GM23248 (cell line): ENCODE measurements around the gene DIDO1. TPM values are rescaled to one million over a fixed set of nuclear protein-coding genes. Genes with fewer than 3 reads are reported as not detected.

Experiments used
- DNase-seq: peaks from one replicate; pipeline ENCODE4 v3.0.0-alpha.2; 2015
- H2AFZ ChIP-seq: fragments of 200-600 bp; sonication (generic); 2 replicates; pipeline ENCODE4 v1.6.1; 2016; ENCODE audit warnings: antibody characterized with exemption
- H3F3A ChIP-seq: fragments of 200-600 bp; sonication (generic); 2 replicates; pipeline ENCODE4 v1.6.1; 2016; ENCODE audit warnings: mild to moderate bottlenecking, antibody characterized with exemption, mixed run types; ENCODE audit not compliant: insufficient read depth
- H3K27ac ChIP-seq: fragments of 200-600 bp; sonication (generic); 2 replicates; pipeline ENCODE4 v1.5.1; 2016; ENCODE audit warnings: mild to moderate bottlenecking
- H3K27me3 ChIP-seq: fragments of 200-600 bp; sonication (generic); replicated peaks from 2 replicates; pipeline ENCODE4 v1.6.1; 2016; ENCODE audit warnings: mild to moderate bottlenecking; ENCODE audit not compliant: insufficient read depth
- H3K36me3 ChIP-seq: fragments of 200-600 bp; sonication (generic); 2 replicates; pipeline ENCODE4 v1.6.1; 2016; ENCODE audit warnings: low read depth, mild to moderate bottlenecking
- H3K4me1 ChIP-seq: fragments of 200-600 bp; sonication (generic); 2 replicates; pipeline ENCODE4 v1.6.1; 2016; ENCODE audit warnings: mild to moderate bottlenecking; ENCODE audit not compliant: insufficient read depth
- H3K4me2 ChIP-seq: fragments of 200-600 bp; sonication (generic); one replicate; pipeline ENCODE4 v1.6.1; 2016; ENCODE audit warnings: mild to moderate bottlenecking; ENCODE audit not compliant: unreplicated experiment
- H3K4me3 ChIP-seq: fragments of 200-600 bp; sonication (generic); 2 replicates; pipeline ENCODE4 v1.5.1; 2016; ENCODE audit warnings: mild to moderate bottlenecking
- H3K79me2 ChIP-seq: fragments of 200-600 bp; sonication (generic); 2 replicates; pipeline ENCODE4 v1.6.1; 2016; ENCODE audit warnings: mild to moderate bottlenecking; ENCODE audit not compliant: insufficient read depth
- H3K9ac ChIP-seq: fragments of 200-600 bp; sonication (generic); 2 replicates; pipeline ENCODE4 v1.6.1; 2016; ENCODE audit warnings: mild to moderate bottlenecking
- H3K9me2 ChIP-seq: fragments of 200-600 bp; sonication (generic); 2 replicates; pipeline ENCODE4 v1.6.1; 2016; ENCODE audit warnings: mixed run types, mild to moderate bottlenecking, moderate library complexity; ENCODE audit not compliant: insufficient read depth
- H3K9me3 ChIP-seq: fragments of 200-600 bp; sonication (generic); one replicate; pipeline ENCODE4 v1.6.1; 2017; ENCODE audit warnings: low read depth
- H4K20me1 ChIP-seq: fragments of 200-600 bp; sonication (generic); 2 replicates; pipeline ENCODE4 v1.6.0; 2016; ENCODE audit not compliant: insufficient read depth
- EZH2 ChIP-seq: fragments of 200-600 bp; sonication (generic); IDR thresholded peaks from 2 replicates; pipeline ENCODE4 v1.6.1; 2018; ENCODE audit warnings: antibody characterized with exemption, mild to moderate bottlenecking; ENCODE audit not compliant: insufficient read depth, poor library complexity, severe bottlenecking
- EZH2phosphoT487 ChIP-seq: fragments of 200-600 bp; sonication (generic); IDR thresholded peaks from 2 replicates; pipeline ENCODE4 v1.6.1; 2018; ENCODE audit warnings: antibody characterized with exemption, moderate library complexity, mild to moderate bottlenecking, low read depth; ENCODE audit not compliant: insufficient read depth
- WGBS, 2 experiments: methylation state at CpG; one replicate each; pipeline ENCODE4 v1.1.6; 2015 to 2017; ENCODE audit warnings: low lambda C conversion rate in 2 of 2, low coverage in 1 of 2; ENCODE audit errors: missing lambda C conversion rate in 2 of 2; 5-methylcytosine and 5-hydroxymethylcytosine counted together
- in situ Hi-C: fragments of 300-500 bp; cut with MboI; formaldehyde crosslinking; loops from 2 replicates; pipeline ENCODE4 v1.15.0; 2020
- polyA plus RNA-seq: library from polyadenylated mRNA; unstranded; fragments of >200 nt; fragmentation: Nextera tagmentation; extraction: Ambion mirVana; gene quantifications from 2 replicates; pipeline ENCODE4 v1.2.1, GENCODE V29; 2016
- total RNA-seq: library from RNA; depleted of rRNA; stranded (reverse); fragments of >200 nt; shearing (Covaris generic); gene quantifications from 2 replicates; pipeline ENCODE4 v1.2.3, GENCODE V29; 2014

The DIDO1 gene
- total and polyA plus RNA-seq, 2 experiments from 2014 or later = 16.2 to 37.1 TPM

DNA sequence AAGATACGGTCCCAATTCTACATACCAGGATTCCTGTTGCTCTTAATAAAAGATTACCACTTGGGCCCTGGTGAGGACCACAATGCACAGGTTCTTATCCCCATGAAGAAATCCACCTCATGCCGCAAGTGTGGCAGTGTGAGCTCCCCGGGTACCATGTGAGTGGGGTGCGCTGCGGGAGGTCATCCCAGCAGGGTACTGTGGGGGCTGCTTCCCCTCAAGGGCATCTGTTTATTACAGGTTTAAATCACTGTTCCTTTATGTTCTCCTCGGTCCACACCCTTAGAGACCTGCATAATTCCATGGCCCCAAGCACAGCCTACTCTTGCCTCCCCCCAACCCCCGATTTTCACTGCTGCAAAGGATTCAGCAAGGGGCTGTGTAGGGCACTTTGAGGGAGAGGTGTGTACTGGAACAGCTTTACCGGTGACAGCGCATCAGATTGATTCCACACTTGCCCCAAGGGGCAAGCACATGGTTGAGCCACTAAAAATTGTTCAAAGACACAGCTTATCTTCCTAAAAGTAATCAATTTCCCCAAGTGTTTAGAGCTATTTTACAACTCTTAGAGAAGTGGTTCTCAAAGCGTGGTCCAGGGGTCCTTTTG is 6.2 kb downstream of the DIDO1 start:
- TF ChIP-seq EZH2 (no peak), EZH2phosphoT487 (no peak)
- peaks cover 41% of the 10 kb centered on the region for H3F3A ChIP-seq
- in situ Hi-C loops = no loop called here
- H3K9ac ChIP-seq = no peak overlapping the region
- H3K4me3 ChIP-seq = no peak overlapping the region
- no peaks in the 10 kb centered on the region for H3K9me2 ChIP-seq
- H3K9me3 ChIP-seq = no peaks in the 10 kb centered on the region
- H3K27me3 ChIP-seq = no peaks in the 10 kb centered on the region
- peak overlapping the region; percentile 12 for H3K4me2 ChIP-seq
- peaks cover 49% of the 10 kb centered on the region for H3K4me1 ChIP-seq
- peaks cover 57% of the 10 kb centered on the region for H4K20me1 ChIP-seq
- no peak for DNase-seq
- H3K36me3 ChIP-seq = no peaks in the 10 kb centered on the region
- peaks cover 100% of the 10 kb centered on the region for H3K79me2 ChIP-seq
- peak overlapping the region; percentile 71 for H3K27ac ChIP-seq
- no peak overlapping the region for H2AFZ ChIP-seq
- whole genome bisulfite sequencing, 2 experiments = 76 to 80% methylated on average over 10 of the region's 10 CpGs

GRCh38 chr20:62918831-62919230 is 7.5 kb downstream of the DIDO1 start:
- H3K9ac ChIP-seq = no peak overlapping the region
- H3K9me3 ChIP-seq = no peaks in the 10 kb centered on the region
- no peaks in the 10 kb centered on the region for H3K9me2 ChIP-seq
- no peak overlapping the region for H3K27ac ChIP-seq
- WGBS, 2 experiments = 85 to 89% methylated on average over 6 of the region's 6 CpGs
- no peak overlapping the region for H2AFZ ChIP-seq
- H3K27me3 ChIP-seq = no peaks in the 10 kb centered on the region
- peaks cover 30% of the 10 kb centered on the region for H3F3A ChIP-seq
- H3K36me3 ChIP-seq = no peaks in the 10 kb centered on the region; the same call in 1 of the 2 replicates
- in situ Hi-C loops = no loop called here
- H3K4me1 ChIP-seq = peaks cover 36% of the 10 kb centered on the region
- H3K4me2 ChIP-seq = no peak overlapping the region
- no peak for DNase-seq
- TF ChIP-seq EZH2phosphoT487 (no peak), EZH2 (no peak)
- peaks cover 100% of the 10 kb centered on the region for H3K79me2 ChIP-seq
- H3K4me3 ChIP-seq = no peak overlapping the region
- peaks cover 51% of the 10 kb centered on the region for H4K20me1 ChIP-seq

DNA sequence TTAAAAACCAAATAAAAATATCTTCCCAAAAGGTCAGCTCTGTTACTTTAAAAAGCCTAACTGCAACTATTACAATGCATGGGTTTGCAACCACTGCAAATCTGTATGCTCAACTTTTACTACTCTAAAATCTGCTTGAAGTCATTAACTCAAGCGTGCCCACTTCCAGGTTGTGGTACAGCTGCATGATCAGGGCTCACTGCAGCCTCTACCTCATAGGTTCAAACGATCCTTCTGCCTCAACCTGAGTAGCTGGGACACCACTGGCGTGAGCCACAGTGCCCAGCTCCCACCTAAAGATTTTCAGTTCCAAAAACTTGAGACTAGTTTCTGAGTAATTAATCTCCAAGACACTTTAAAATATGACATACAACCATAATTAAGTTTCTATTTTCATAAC is 8.2 kb downstream of the DIDO1 start:
- H3K4me2 ChIP-seq = no peak overlapping the region
- no peaks in the 10 kb centered on the region for H3K9me3 ChIP-seq
- H2AFZ ChIP-seq = no peak overlapping the region
- TF ChIP-seq EZH2phosphoT487 (no peak), EZH2 (no peak)
- peaks cover 4% of the 10 kb centered on the region for H3K36me3 ChIP-seq
- H3K79me2 ChIP-seq = peaks cover 100% of the 10 kb centered on the region
- no peak overlapping the region for H3K4me3 ChIP-seq
- DNase-seq = no peak
- no peaks in the 10 kb centered on the region for H3K27me3 ChIP-seq
- H3K9ac ChIP-seq = no peak overlapping the region
- peaks cover 26% of the 10 kb centered on the region for H3F3A ChIP-seq
- H3K27ac ChIP-seq = no peak overlapping the region
- 64 to 74% methylated on average over 3 of the region's 3 CpGs for WGBS, 2 experiments
- in situ Hi-C loops = no loop called here
- H3K4me1 ChIP-seq = peaks cover 31% of the 10 kb centered on the region
- H4K20me1 ChIP-seq = peaks cover 53% of the 10 kb centered on the region
- H3K9me2 ChIP-seq = no peaks in the 10 kb centered on the region

GRCh38 chr20:62917720-62918119 is 8.6 kb downstream of the DIDO1 start:
- H3K4me1 ChIP-seq = peaks cover 27% of the 10 kb centered on the region
- no peaks in the 10 kb centered on the region for H3K9me2 ChIP-seq
- H3K27me3 ChIP-seq = no peaks in the 10 kb centered on the region
- H3K4me3 ChIP-seq = no peak overlapping the region
- TF ChIP-seq EZH2 = no peak
- in situ Hi-C loops = no loop called here
- peaks cover 7% of the 10 kb centered on the region for H3K36me3 ChIP-seq
- H4K20me1 ChIP-seq = peaks cover 52% of the 10 kb centered on the region
- H3K4me2 ChIP-seq = no peak overlapping the region
- DNase-seq = no peak
- no peak overlapping the region for H3K9ac ChIP-seq
- peaks cover 100% of the 10 kb centered on the region for H3K79me2 ChIP-seq
- 80 to 88% methylated on average over 3 of the region's 3 CpGs for WGBS, 2 experiments
- H3K27ac ChIP-seq = no peak overlapping the region
- no peak overlapping the region for H2AFZ ChIP-seq
- H3F3A ChIP-seq = peaks cover 22% of the 10 kb centered on the region
- no peaks in the 10 kb centered on the region for H3K9me3 ChIP-seq
